Mesenchymal stem cell (in vitro differentiated cells and primary cell): Measurements from ENCODE around the gene PAGE2.
"Not testable (repeated sequence)": the region's sequence is repeated elsewhere in the genome, so short reads cannot be mapped to it uniquely, and the experiment has no call there.

ENCODE experiments used
- DNase-seq: peaks from one replicate; pipeline ENCODE4 v3.0.0-alpha.2; 2013
- H2AFZ ChIP-seq: one replicate; pipeline ENCODE4 v1.6.1; 2013; ENCODE audit warnings: low read depth, mild to moderate bottlenecking, control low read depth, inconsistent platforms, low read length, moderate library complexity
- H2AK5ac ChIP-seq: 2 replicates; pipeline ENCODE4 v1.6.1; 2013; ENCODE audit warnings: low read length, moderate library complexity, mild to moderate bottlenecking, inconsistent platforms; ENCODE audit not compliant: severe bottlenecking
- H2BK120ac ChIP-seq: one replicate; pipeline ENCODE4 v1.6.1; 2013; ENCODE audit warnings: low read depth, mild to moderate bottlenecking, inconsistent platforms, low read length, moderate library complexity
- H2BK12ac ChIP-seq, 2 experiments: one replicate each; pipeline ENCODE4 v1.6.1; 2013; ENCODE audit warnings: inconsistent platforms in 2 of 2, low read length in 2 of 2, mild to moderate bottlenecking in 2 of 2, moderate library complexity in 2 of 2, control low read depth in 1 of 2
- H2BK15ac ChIP-seq: one replicate; pipeline ENCODE4 v1.6.1; 2013; ENCODE audit warnings: mild to moderate bottlenecking, low read depth, inconsistent platforms; ENCODE audit not compliant: poor library complexity, severe bottlenecking
- H2BK5ac ChIP-seq: 2 replicates; pipeline ENCODE4 v1.6.1; 2013; ENCODE audit warnings: low read depth, mild to moderate bottlenecking, low read length, control low read depth, inconsistent platforms; ENCODE audit not compliant: poor library complexity, severe bottlenecking
- H3K14ac ChIP-seq, 2 experiments: one replicate each; pipeline ENCODE4 v1.6.1; 2013; ENCODE audit warnings: inconsistent platforms in 2 of 2, low read length in 2 of 2, control low read depth in 1 of 2, mild to moderate bottlenecking in 1 of 2, moderate library complexity in 1 of 2
- H3K18ac ChIP-seq, 2 experiments: one replicate each; pipeline ENCODE4 v1.6.1; 2013; ENCODE audit warnings: inconsistent platforms in 2 of 2, low read length in 2 of 2, control low read depth in 1 of 2, low read depth in 1 of 2, mild to moderate bottlenecking in 1 of 2
- H3K23ac ChIP-seq, 2 experiments: one replicate each; pipeline ENCODE4 v1.6.1; 2013; ENCODE audit warnings: inconsistent platforms in 2 of 2, low read length in 2 of 2, mild to moderate bottlenecking in 2 of 2, moderate library complexity in 2 of 2, control low read depth in 1 of 2
- H3K27ac ChIP-seq: 2 replicates; pipeline ENCODE4 v1.5.1; 2013; ENCODE audit warnings: mild to moderate bottlenecking, moderate library complexity, low read length, control low read depth, inconsistent platforms; ENCODE audit not compliant: poor library complexity, severe bottlenecking
- H3K27me3 ChIP-seq, 2 experiments: 2 replicates each; pipeline versions ENCODE4 v1.6.1 to v1.7.0; 2013; ENCODE audit warnings: low read length in 2 of 2, mild to moderate bottlenecking in 2 of 2, moderate library complexity in 2 of 2, control low read depth in 1 of 2, inconsistent platforms in 1 of 2; ENCODE audit not compliant: control insufficient read depth in 1 of 2, insufficient read depth in 1 of 2
- H3K36me3 ChIP-seq, 2 experiments: 2 replicates each; pipeline versions ENCODE4 v1.6.1 to v1.7.0; 2013; ENCODE audit warnings: low read length in 2 of 2, control low read depth in 1 of 2, inconsistent platforms in 1 of 2, low read depth in 1 of 2, mild to moderate bottlenecking in 1 of 2; ENCODE audit not compliant: insufficient read depth in 2 of 2, control insufficient read depth in 1 of 2
- H3K4ac ChIP-seq, 2 experiments: one replicate each; pipeline ENCODE4 v1.6.1; 2013; ENCODE audit warnings: inconsistent platforms in 2 of 2, low read length in 2 of 2, mild to moderate bottlenecking in 2 of 2, moderate library complexity in 2 of 2, control low read depth in 1 of 2, low read depth in 1 of 2
- H3K4me1 ChIP-seq: 2 replicates; pipeline ENCODE4 v1.6.1; 2013; ENCODE audit warnings: low read depth, low read length, control low read depth; ENCODE audit not compliant: control insufficient read depth, insufficient read depth
- H3K4me2 ChIP-seq: 2 replicates; pipeline ENCODE4 v1.6.1; 2013; ENCODE audit warnings: low read length, mild to moderate bottlenecking, inconsistent platforms; ENCODE audit not compliant: poor library complexity, severe bottlenecking
- H3K4me3 ChIP-seq, 2 experiments: 2 replicates each; pipeline versions ENCODE4 v1.5.1 to v1.7.0; 2013; ENCODE audit warnings: low read length in 2 of 2, mild to moderate bottlenecking in 2 of 2, control low read depth in 1 of 2, low read depth in 1 of 2; ENCODE audit not compliant: insufficient read depth in 1 of 2
- H3K79me1 ChIP-seq: replicated peaks from 2 replicates; pipeline ENCODE4 v1.6.1; 2013; ENCODE audit warnings: mild to moderate bottlenecking, control low read depth, low read length, inconsistent platforms; ENCODE audit not compliant: poor library complexity, severe bottlenecking
- H3K9ac ChIP-seq: 2 replicates; pipeline ENCODE4 v1.7.0; 2013; ENCODE audit warnings: mild to moderate bottlenecking, low read length, moderate library complexity
- H3K9me3 ChIP-seq: 2 replicates; pipeline ENCODE4 v1.7.0; 2013; ENCODE audit warnings: mild to moderate bottlenecking, low read length; ENCODE audit not compliant: control insufficient read depth
- H4K8ac ChIP-seq: one replicate; pipeline ENCODE4 v1.6.1; 2013; ENCODE audit warnings: inconsistent platforms, mild to moderate bottlenecking, low read length, moderate library complexity
- H4K91ac ChIP-seq: one replicate; pipeline ENCODE4 v1.6.1; 2013; ENCODE audit warnings: mild to moderate bottlenecking, low read length, inconsistent platforms
- WGBS: methylation state at CpG from one replicate; pipeline ENCODE4 v1.1.7; 2013; ENCODE audit warnings: mixed read lengths; 5-methylcytosine and 5-hydroxymethylcytosine counted together

The PAGE2 gene

DNA sequence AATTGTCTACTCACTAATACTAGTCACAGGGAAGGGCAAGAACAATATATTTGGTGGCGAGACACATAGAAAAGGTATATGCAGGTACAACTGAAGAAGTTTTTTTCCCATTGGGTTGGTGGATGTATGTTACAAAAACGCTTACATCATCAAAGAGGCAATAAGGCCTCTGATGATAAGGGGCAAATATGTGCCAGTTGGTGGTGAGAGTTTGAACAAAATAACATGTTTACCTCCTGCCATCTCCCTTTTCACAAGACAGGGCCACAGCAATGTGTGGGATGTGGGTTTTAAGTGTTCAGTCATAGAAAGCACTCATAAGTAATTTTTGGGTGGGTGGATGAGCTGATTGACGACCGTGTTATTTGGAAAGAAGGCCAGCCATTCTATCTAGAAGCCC, 41.7 kb downstream of the PAGE2 start:
- H3K18ac ChIP-seq: no peak overlapping the region
- H4K8ac ChIP-seq: no peak overlapping the region
- H3K36me3 ChIP-seq: no peaks in the 10 kb centered on the region
- no peak overlapping the region for H3K27ac ChIP-seq
- no peaks in the 10 kb centered on the region for H3K9me3 ChIP-seq
- H2AK5ac ChIP-seq: no peak overlapping the region
- H3K79me1 ChIP-seq: no peaks in the 10 kb centered on the region
- H3K4me3 ChIP-seq: no peak overlapping the region
- no peak overlapping the region for H2BK120ac ChIP-seq
- no peak overlapping the region for H3K14ac ChIP-seq
- H3K27me3 ChIP-seq: peaks cover 0 to 49% of the 10 kb centered on the region in 2 experiments
- no peak overlapping the region for H3K23ac ChIP-seq
- H2AFZ ChIP-seq: no peak overlapping the region
- 79% methylated on average over 4 of the region's 4 CpGs for WGBS
- no peak overlapping the region for H2BK5ac ChIP-seq
- H2BK15ac ChIP-seq: no peak overlapping the region
- no peak overlapping the region for H4K91ac ChIP-seq
- H3K4me1 ChIP-seq: no peaks in the 10 kb centered on the region
- DNase-seq: no peak
- H3K4ac ChIP-seq: no peak overlapping the region
- H2BK12ac ChIP-seq: no peak overlapping the region
- no peak overlapping the region for H3K9ac ChIP-seq
- no peak overlapping the region for H3K4me2 ChIP-seq

DNA sequence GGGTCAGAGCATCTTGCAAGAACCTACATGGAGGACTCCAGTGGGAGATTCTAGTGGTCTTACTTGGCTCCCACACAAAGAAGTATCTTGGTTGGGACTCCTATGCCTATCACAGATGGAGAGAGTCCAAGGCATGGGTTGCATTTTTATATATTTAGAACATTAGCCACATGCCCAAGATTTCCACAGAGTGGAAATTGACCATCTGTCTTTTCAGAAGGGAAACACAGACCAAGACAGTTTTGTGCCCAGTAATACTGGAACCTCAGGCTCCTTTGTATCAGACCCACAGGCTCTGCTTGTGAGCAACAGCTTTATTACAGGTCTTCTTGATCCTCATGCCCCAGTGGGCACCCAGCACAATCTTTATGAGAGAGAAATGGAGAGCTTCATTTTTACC, 43.6 kb downstream of the PAGE2 start:
- Histone ChIP-seq H2BK12ac (no peak overlapping the region), H3K4me1 (no peaks in the 10 kb centered on the region), H4K91ac (no peak overlapping the region), H3K9ac (no peak overlapping the region), H2BK120ac (no peak overlapping the region), H2AK5ac (no peak overlapping the region), H4K8ac (no peak overlapping the region), H3K36me3 (no peaks in the 10 kb centered on the region), H3K27ac (no peak overlapping the region), H3K9me3 (no peaks in the 10 kb centered on the region), H2BK15ac (no peak overlapping the region), H3K23ac (no peak overlapping the region), H3K4me3 (no peak overlapping the region), H3K4me2 (no peak overlapping the region), H3K79me1 (no peaks in the 10 kb centered on the region), H3K14ac (no peak overlapping the region), H3K27me3 (peaks cover 0 to 49% of the 10 kb centered on the region in 2 experiments), H3K4ac (no peak overlapping the region), H2AFZ (no peak overlapping the region), H3K18ac (no peak overlapping the region), H2BK5ac (no peak overlapping the region)
- no peak for DNase-seq

DNA sequence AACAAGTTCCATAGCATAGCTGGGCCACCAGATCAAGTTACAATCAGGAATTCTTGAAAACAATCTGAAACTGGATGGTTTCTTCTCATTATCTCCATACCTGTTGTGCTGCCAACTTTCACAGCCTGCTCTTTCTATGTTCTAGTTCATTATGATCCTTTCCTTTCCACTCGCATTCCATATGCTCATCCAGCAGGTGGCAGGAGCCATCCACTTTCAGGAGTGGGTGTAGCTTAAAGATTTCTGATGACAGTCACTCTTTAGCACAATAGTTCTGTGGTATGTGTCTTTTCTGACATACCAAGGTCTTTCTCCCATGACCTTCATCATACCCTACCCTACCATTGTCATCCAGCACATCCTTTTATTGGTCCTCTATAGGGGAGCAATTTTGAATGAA, 46.4 kb downstream of the PAGE2 start:
- Histone ChIP-seq H2BK12ac (no peak overlapping the region), H3K36me3 (no peaks in the 10 kb centered on the region), H4K91ac (no peak overlapping the region), H2BK5ac (no peak overlapping the region), H3K9me3 (no peaks in the 10 kb centered on the region), H2AFZ (no peak overlapping the region), H3K4ac (no peak overlapping the region), H3K4me2 (no peak overlapping the region), H3K4me3 (no peak overlapping the region), H3K27ac (no peak overlapping the region), H2BK120ac (no peak overlapping the region), H3K27me3 (peaks cover 0 to 36% of the 10 kb centered on the region in 2 experiments), H3K18ac (no peak overlapping the region), H2AK5ac (no peak overlapping the region), H3K14ac (no peak overlapping the region), H3K4me1 (no peaks in the 10 kb centered on the region), H3K79me1 (no peaks in the 10 kb centered on the region), H2BK15ac (no peak overlapping the region), H3K9ac (no peak overlapping the region), H3K23ac (no peak overlapping the region), H4K8ac (no peak overlapping the region)
- DNase-seq: peak; percentile 40
- WGBS: no CpG with 5 or more reads among the region's 1 CpG

DNA sequence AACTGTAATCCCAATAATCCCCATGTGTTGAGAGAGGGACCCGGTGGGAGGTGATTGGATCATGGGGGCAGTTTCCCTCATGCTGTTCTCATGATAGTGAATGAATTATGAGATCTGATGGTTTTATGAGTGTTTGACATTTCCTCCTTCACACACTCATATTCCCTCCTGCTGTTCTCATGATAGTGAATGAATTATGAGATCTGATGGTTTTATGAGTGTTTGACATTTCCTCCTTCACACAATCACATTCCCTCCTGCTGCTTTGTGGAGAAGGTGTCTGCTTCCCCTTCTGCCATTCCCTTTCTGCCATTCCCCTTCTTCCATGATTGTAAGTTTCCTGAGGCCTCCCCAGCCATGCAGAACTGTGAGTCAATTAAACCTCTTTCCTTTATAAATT, 52.0 kb downstream of the PAGE2 start:
- not testable (repeated sequence) for H3K23ac ChIP-seq, H3K4me3 ChIP-seq, H3K9me3 ChIP-seq, H3K4me1 ChIP-seq, H3K27me3 ChIP-seq, H2AK5ac ChIP-seq, DNase-seq, H2BK15ac ChIP-seq, H2BK12ac ChIP-seq, H3K36me3 ChIP-seq, H4K8ac ChIP-seq, H3K4me2 ChIP-seq, H3K4ac ChIP-seq, H3K79me1 ChIP-seq, H3K14ac ChIP-seq, H3K18ac ChIP-seq, H2BK120ac ChIP-seq, H2BK5ac ChIP-seq, H3K9ac ChIP-seq, H2AFZ ChIP-seq, H3K27ac ChIP-seq, H4K91ac ChIP-seq
- WGBS: no CpG with 5 or more reads among the region's 1 CpG
